Smooth muscle cell (in vitro differentiated cells): ENCODE data around the gene CNNM3. TPM values are rescaled to one million over a fixed set of nuclear protein-coding genes. Genes with fewer than 3 reads are reported as not detected.

ENCODE experiments used
- DNase-seq: peaks from one replicate; lab custom pipeline; 2025; ENCODE audit not compliant: unreplicated experiment; lab: John Stamatoyannopoulos, UW
- H2AFZ ChIP-seq: fragments of 200-600 bp; sonication (generic); 2 replicates; pipeline ENCODE4 v1.6.0; 2016; ENCODE audit warnings: antibody characterized with exemption, low read depth, mild to moderate bottlenecking
- H3F3A ChIP-seq: fragments of 200-600 bp; sonication (generic); 2 replicates; pipeline ENCODE4 v1.6.0; 2017; ENCODE audit warnings: antibody characterized with exemption, low read depth
- H3K27ac ChIP-seq: fragments of 200-600 bp; sonication (generic); 2 replicates; pipeline ENCODE4 v1.5.1; 2016; ENCODE audit warnings: low read depth, mild to moderate bottlenecking
- H3K27me3 ChIP-seq: fragments of 200-600 bp; sonication (generic); 2 replicates; pipeline ENCODE4 v1.6.1; 2016; ENCODE audit warnings: low read depth, mild to moderate bottlenecking
- H3K36me3 ChIP-seq: fragments of 200-600 bp; sonication (generic); 2 replicates; pipeline ENCODE4 v1.5.1; 2016; ENCODE audit warnings: low read depth
- H3K4me1 ChIP-seq: fragments of 200-600 bp; sonication (generic); 2 replicates; pipeline ENCODE4 v1.5.1; 2016; ENCODE audit warnings: low read depth
- H3K4me2 ChIP-seq: fragments of 200-600 bp; sonication (generic); 2 replicates; pipeline ENCODE4 v1.6.0; 2016; ENCODE audit warnings: mild to moderate bottlenecking
- H3K4me3 ChIP-seq: fragments of 200-600 bp; sonication (generic); 2 replicates; pipeline ENCODE4 v1.5.1; 2016; ENCODE audit warnings: mild to moderate bottlenecking
- H3K79me2 ChIP-seq: fragments of 200-600 bp; sonication (generic); 2 replicates; pipeline ENCODE4 v1.6.0; 2016; ENCODE audit warnings: low read depth, mild to moderate bottlenecking
- H3K9ac ChIP-seq: fragments of 200-600 bp; sonication (generic); 2 replicates; pipeline ENCODE4 v1.6.0; 2016; ENCODE audit warnings: low read depth
- H3K9me3 ChIP-seq: fragments of 200-600 bp; sonication (generic); replicated peaks from 2 replicates; pipeline ENCODE4 v1.5.1; 2016; ENCODE audit warnings: low read depth
- H4K20me1 ChIP-seq: fragments of 200-600 bp; sonication (generic); 2 replicates; pipeline ENCODE4 v1.6.0; 2016; ENCODE audit warnings: low read depth
- CTCF ChIP-seq: fragments of 200-600 bp; sonication (generic); IDR thresholded peaks from 2 replicates; pipeline ENCODE4 v1.5.1; 2017; ENCODE audit warnings: borderline replicate concordance, mild to moderate bottlenecking, antibody characterized with exemption; ENCODE audit not compliant: insufficient read depth, poor library complexity, severe bottlenecking
- WGBS: methylation state at CpG from one replicate; pipeline ENCODE4 v1.1.7; 2016; ENCODE audit warnings: low lambda C conversion rate; 5-methylcytosine and 5-hydroxymethylcytosine counted together
- polyA plus RNA-seq: library from polyadenylated mRNA; unstranded; fragments of >200 nt; fragmentation: Nextera tagmentation; extraction: Ambion mirVana; gene quantifications from 2 replicates; pipeline ENCODE4 v1.2.1, GENCODE V29; 2016
- total RNA-seq: library from RNA; depleted of rRNA; stranded (reverse); fragments of >200 nt; gene quantifications from 2 replicates; pipeline ENCODE4 v1.2.3, GENCODE V29; 2014

Gene CNNM3
- total and polyA plus RNA-seq, 2 experiments from 2014 or later, result 3.2 to 4.8 TPM

DNA sequence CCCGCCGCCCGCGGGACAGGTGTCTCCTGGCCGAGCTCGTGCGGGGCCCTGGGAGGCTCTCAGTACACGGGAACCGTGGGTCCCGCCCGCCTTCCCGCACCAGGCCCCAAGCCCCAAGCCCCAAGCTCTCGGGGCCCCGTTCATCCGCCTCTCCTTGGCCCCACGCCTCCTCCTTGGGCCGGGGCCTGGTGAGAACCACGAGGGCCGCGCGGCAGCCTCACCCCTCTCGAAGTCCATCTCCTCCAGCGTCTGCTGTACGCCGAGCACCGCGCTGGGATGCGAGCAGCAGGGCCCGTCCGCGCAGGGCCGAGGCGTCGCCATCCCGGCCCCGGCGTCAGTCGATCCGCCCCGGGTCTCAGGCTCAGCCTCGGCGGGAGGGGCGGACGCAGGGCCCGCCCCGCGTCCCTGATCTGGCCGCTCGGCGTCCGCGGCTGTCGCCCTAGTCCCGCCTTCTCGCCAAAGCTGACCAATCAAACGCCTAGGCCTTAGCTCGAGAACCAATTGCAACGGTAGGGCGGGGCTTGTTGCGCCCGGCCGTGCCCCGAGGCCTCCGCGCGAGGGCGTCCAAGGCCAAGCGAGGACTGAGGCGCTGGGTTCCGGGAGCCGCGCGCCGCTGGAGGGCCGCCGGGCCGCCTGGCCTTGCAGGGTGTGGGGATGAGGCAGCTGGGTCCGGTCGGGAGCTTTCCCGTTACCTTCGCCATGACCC is 41.8 kb downstream of the CNNM3 start, which contains the start of gene ANKRD39:
Gene ANKRD39 (minus strand): TSS at position 350 of the 706 bp plus-strand sequence. CDS start 29 bp downstream, at position 321.
- peak within 1 kb of the TSS; percentile 100 for H3K4me2 ChIP-seq
- no peaks in the 10 kb centered on the region for H3K27me3 ChIP-seq
- peaks cover 39% of the 10 kb centered on the region for H4K20me1 ChIP-seq
- H3K9me3 ChIP-seq, result no peaks in the 10 kb centered on the region
- peak within 1 kb of the TSS; percentile 62 for H3K27ac ChIP-seq
- peak within 1 kb of the TSS; percentile 84 for H2AFZ ChIP-seq
- H3K9ac ChIP-seq, result peak within 1 kb of the TSS; percentile 48
- H3F3A ChIP-seq, result peaks cover 20% of the 10 kb centered on the region
- H3K79me2 ChIP-seq, result peaks cover 26% of the 10 kb centered on the region
- DNase-seq, result peak; percentile 89
- H3K4me3 ChIP-seq, result peak within 1 kb of the TSS; percentile 82
- no peaks in the 10 kb centered on the region for H3K36me3 ChIP-seq
- WGBS, result under 1% methylated on average over 75 of the region's 81 CpGs
- TF ChIP-seq CTCF, result peak; percentile 74
- peaks cover 16% of the 10 kb centered on the region for H3K4me1 ChIP-seq

DNA sequence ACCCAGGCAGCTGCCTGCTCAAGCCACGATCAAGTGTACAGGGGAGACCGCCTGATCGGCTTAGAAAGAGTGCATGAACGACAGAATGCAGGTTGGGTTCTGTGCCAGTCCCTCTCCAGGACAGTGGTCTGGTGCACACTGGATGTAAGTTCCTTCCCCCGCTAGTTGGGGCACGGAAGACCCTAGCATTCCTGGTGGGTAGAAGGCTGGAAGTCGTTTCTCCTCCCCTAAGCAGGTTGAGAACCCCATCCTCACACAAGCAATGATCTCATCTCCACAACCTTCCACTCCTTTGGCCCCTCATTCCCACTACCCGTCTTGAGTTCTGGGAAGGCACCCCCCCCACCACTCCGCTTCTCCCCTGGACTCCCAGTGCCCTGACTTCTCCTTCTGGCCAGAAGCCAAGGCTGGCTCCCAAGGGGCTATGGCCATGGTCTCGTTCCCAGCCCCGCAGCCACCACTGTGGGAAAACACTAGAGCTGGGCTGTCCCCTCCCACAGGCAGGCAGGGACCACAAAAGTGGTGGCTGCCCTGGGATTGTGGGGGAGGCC is 43.1 kb downstream of the CNNM3 start:
- Histone ChIP-seq H3F3A (peaks cover 26% of the 10 kb centered on the region), H2AFZ (no peak overlapping the region), H3K9me3 (no peaks in the 10 kb centered on the region), H3K27ac (peak overlapping the region; percentile 62), H3K4me2 (peak overlapping the region; percentile 83), H3K79me2 (peaks cover 28% of the 10 kb centered on the region), H4K20me1 (peaks cover 53% of the 10 kb centered on the region), H3K27me3 (no peaks in the 10 kb centered on the region), H3K4me3 (peak overlapping the region; percentile 82), H3K36me3 (no peaks in the 10 kb centered on the region), H3K9ac (no peak overlapping the region), H3K4me1 (peaks cover 16% of the 10 kb centered on the region)
- WGBS, result 33% methylated on average over 11 of the region's 11 CpGs
- TF ChIP-seq CTCF, result no peak
- DNase-seq, result no peak

DNA sequence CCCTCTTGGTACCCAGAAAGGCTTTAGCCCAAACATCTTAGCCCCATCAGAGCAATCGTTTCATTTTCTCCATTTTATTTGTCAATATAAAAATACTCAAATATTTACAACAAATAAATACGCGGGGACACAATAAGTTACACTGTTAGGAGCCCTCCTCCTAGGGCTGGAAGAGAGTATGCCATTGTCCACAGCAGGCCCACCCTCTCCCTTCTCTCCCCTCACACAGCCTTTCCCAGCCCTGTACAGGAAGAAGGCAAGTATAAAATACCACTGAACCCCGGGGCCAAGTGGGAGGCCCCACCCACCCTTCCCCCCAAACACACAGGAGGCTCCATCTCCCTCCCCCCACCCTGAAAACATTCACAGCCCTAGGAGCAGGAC is 43.6 kb downstream of the CNNM3 start:
- H3K4me3 ChIP-seq, result no peak overlapping the region
- peak overlapping the region; percentile 38 for H3K27ac ChIP-seq
- no peak overlapping the region for H3K4me2 ChIP-seq
- WGBS, result 93% methylated on average over 3 of the region's 4 CpGs
- peaks cover 16% of the 10 kb centered on the region for H3K4me1 ChIP-seq
- H3K27me3 ChIP-seq, result no peaks in the 10 kb centered on the region
- no peaks in the 10 kb centered on the region for H3K36me3 ChIP-seq
- H3K9ac ChIP-seq, result no peak overlapping the region
- no peak for DNase-seq
- peaks cover 58% of the 10 kb centered on the region for H4K20me1 ChIP-seq
- H2AFZ ChIP-seq, result no peak overlapping the region
- H3F3A ChIP-seq, result peaks cover 26% of the 10 kb centered on the region
- no peaks in the 10 kb centered on the region for H3K9me3 ChIP-seq
- no peak for TF ChIP-seq CTCF
- H3K79me2 ChIP-seq, result peaks cover 29% of the 10 kb centered on the region
